Osteoblast (primary cell): ENCODE results near the gene SLC25A31. TPM values are rescaled to one million over a fixed set of nuclear protein-coding genes. Genes with fewer than 3 reads are reported as not detected.
A peak's percentile ranks its signal among the peaks of the same experiment; 100 is the strongest.

Experiments
- DNase-seq: peaks from one replicate; pipeline ENCODE4 v3.0.0; 2011; ENCODE audit warnings: low spot score, mixed read lengths; ENCODE audit not compliant: insufficient read length; ENCODE audit errors: missing footprints
- H2AFZ ChIP-seq: 2 replicates; pipeline ENCODE4 v1.6.0; 2011; ENCODE audit warnings: mild to moderate bottlenecking, low read length
- H3K27ac ChIP-seq: 2 replicates; pipeline ENCODE4 v1.5.1; 2011; ENCODE audit warnings: mild to moderate bottlenecking, low read depth, low read length, moderate library complexity
- H3K27me3 ChIP-seq: 2 replicates; pipeline ENCODE4 v1.6.0; 2012; ENCODE audit warnings: mild to moderate bottlenecking, control low read depth, inconsistent platforms, low read length, moderate library complexity; ENCODE audit not compliant: insufficient read depth
- H3K36me3 ChIP-seq: 2 replicates; pipeline ENCODE4 v1.5.1; 2011; ENCODE audit warnings: mild to moderate bottlenecking, low read length, control low read depth, moderate library complexity; ENCODE audit not compliant: insufficient read depth
- H3K4me1 ChIP-seq: 2 replicates; pipeline ENCODE4 v1.5.1; 2011; ENCODE audit warnings: mild to moderate bottlenecking, low read length, control low read depth, moderate library complexity; ENCODE audit not compliant: insufficient read depth
- H3K4me2 ChIP-seq: 2 replicates; pipeline ENCODE4 v1.6.0; 2011; ENCODE audit warnings: mild to moderate bottlenecking, low read length; ENCODE audit not compliant: insufficient read depth
- H3K4me3 ChIP-seq: fragments of 200-600 bp; sonication (generic); 3 replicates; pipeline ENCODE4 v1.5.1; 2012; ENCODE audit warnings: mild to moderate bottlenecking, low read length, inconsistent platforms; ENCODE audit not compliant: insufficient read depth
- H3K79me2 ChIP-seq: 2 replicates; pipeline ENCODE4 v1.6.0; 2012; ENCODE audit warnings: mild to moderate bottlenecking, low read length, control low read depth, inconsistent platforms; ENCODE audit not compliant: insufficient read depth
- H3K9me3 ChIP-seq: 2 replicates; pipeline ENCODE4 v1.5.1; 2011; ENCODE audit warnings: low read depth, low read length, control low read depth
- H4K20me1 ChIP-seq: 2 replicates; pipeline ENCODE4 v1.6.0; 2012; ENCODE audit warnings: mild to moderate bottlenecking, low read length, control low read depth; ENCODE audit not compliant: insufficient read depth
- CTCF ChIP-seq: IDR thresholded peaks from 2 replicates; pipeline ENCODE4 v1.5.1; 2011; ENCODE audit warnings: mild to moderate bottlenecking, low read depth, low read length, moderate library complexity; ENCODE audit errors: extremely low read depth
- total RNA-seq: library from RNA; depleted of rRNA; stranded (reverse); fragments of >200 nt; gene quantifications from 2 replicates; pipeline ENCODE4 v1.2.3, GENCODE V29; 2012

SLC25A31 gene
- total RNA-seq, 1 donor, result not detected

DNA sequence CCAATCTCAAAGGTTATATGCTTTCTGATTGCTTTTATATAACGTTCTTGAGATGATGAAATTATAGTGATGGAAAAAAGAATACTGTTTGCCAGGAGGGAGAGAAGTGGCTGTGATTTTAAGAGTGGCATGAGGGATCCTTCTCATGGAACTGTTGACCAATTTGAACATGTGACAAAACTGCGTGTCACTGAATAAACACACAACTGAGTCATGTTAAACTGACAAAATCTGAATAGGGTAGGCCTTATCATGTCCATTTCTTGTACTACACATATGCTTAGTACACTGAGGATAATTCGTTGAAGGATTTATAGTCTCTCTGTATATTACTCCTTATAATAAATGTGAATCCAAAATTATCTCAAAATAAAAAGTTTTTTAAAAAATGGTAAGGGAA, 29.7 kb downstream of the SLC25A31 start:
- Histone ChIP-seq H2AFZ (peak overlapping the region; percentile 54), H3K27me3 (no peaks in the 10 kb centered on the region), H3K4me2 (no peak overlapping the region), H3K9me3 (no peaks in the 10 kb centered on the region), H3K36me3 (no peaks in the 10 kb centered on the region), H3K4me3 (no peak overlapping the region), H3K79me2 (no peaks in the 10 kb centered on the region), H3K27ac (no peak overlapping the region), H3K4me1 (no peaks in the 10 kb centered on the region), H4K20me1 (no peaks in the 10 kb centered on the region)
- no peak for TF ChIP-seq CTCF
- DNase-seq, result no peak

- TF ChIP-seq CTCF, result no peak
- H3K9me3 ChIP-seq, result no peaks in the 10 kb centered on the region
- no peaks in the 10 kb centered on the region for H3K4me1 ChIP-seq
- no peak overlapping the region for H3K4me2 ChIP-seq
- no peak overlapping the region for H3K4me3 ChIP-seq
- no peaks in the 10 kb centered on the region for H4K20me1 ChIP-seq
- DNase-seq, result no peak
- no peaks in the 10 kb centered on the region for H3K27me3 ChIP-seq
- no peaks in the 10 kb centered on the region for H3K79me2 ChIP-seq
- H3K36me3 ChIP-seq, result no peaks in the 10 kb centered on the region
- H2AFZ ChIP-seq, result no peak overlapping the region
- H3K27ac ChIP-seq, result no peak overlapping the region
Measured at GRCh38 chr4:127771535-127772275, 41.5 kb downstream of the SLC25A31 start.

DNA sequence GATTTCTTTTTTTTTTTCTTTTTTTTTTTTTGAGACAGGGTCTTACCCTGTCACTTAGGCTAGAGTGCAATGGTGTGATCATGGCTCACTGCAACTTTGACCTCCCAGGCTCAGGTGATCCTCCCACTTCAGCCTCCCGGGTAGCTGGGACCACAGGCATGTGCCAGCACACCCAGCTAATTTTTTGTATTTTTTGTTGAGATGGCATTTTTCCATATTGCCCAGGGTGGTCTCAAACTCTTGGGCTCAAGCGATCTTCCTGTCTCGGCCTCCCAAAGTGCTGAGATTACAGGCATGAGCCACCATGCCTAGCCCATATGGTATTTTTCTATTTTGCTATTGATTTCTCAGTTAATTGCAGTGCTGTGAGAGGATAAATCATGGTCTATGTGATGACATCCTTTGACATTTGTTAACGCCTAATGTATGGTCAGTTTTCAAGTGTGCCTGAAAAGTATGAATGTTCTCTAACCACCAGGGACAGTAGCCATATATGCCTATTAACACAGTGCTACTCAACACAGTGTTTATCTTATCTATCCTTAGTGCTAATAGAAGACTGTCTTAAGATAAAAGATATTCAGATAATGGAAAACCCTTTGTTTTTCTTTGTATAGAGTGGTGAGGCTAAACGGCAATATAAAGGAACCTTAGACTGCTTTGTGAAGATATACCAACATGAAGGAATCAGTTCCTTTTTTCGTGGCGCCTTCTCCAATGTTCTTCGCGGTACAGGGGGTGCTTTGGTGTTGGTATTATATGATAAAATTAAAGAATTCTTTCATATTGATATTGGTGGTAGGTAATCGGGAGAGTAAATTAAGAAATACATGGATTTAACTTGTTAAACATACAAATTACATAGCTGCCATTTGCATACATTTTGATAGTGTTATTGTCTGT, 42.8 kb downstream of the SLC25A31 start:
- no peak overlapping the region for H3K4me3 ChIP-seq
- no peaks in the 10 kb centered on the region for H4K20me1 ChIP-seq
- H3K4me2 ChIP-seq, result no peak overlapping the region
- H3K27me3 ChIP-seq, result peaks cover 5% of the 10 kb centered on the region
- no peaks in the 10 kb centered on the region for H3K79me2 ChIP-seq
- H2AFZ ChIP-seq, result no peak overlapping the region
- no peaks in the 10 kb centered on the region for H3K36me3 ChIP-seq
- no peaks in the 10 kb centered on the region for H3K9me3 ChIP-seq
- TF ChIP-seq CTCF, result no peak
- no peaks in the 10 kb centered on the region for H3K4me1 ChIP-seq
- no peak for DNase-seq
- H3K27ac ChIP-seq, result no peak overlapping the region

- no peaks in the 10 kb centered on the region for H3K9me3 ChIP-seq
- H3K36me3 ChIP-seq, result no peaks in the 10 kb centered on the region
- no peak overlapping the region for H3K4me3 ChIP-seq
- H3K4me2 ChIP-seq, result no peak overlapping the region
- H2AFZ ChIP-seq, result no peak overlapping the region
- peaks cover 14% of the 10 kb centered on the region for H3K27me3 ChIP-seq
- H3K4me1 ChIP-seq, result no peaks in the 10 kb centered on the region
- H3K79me2 ChIP-seq, result no peaks in the 10 kb centered on the region
- H3K27ac ChIP-seq, result no peak overlapping the region
- no peak for TF ChIP-seq CTCF
- DNase-seq, result no peak
- no peaks in the 10 kb centered on the region for H4K20me1 ChIP-seq
Measured at GRCh38 chr4:127775843-127776242, 45.6 kb downstream of the SLC25A31 start.
